G401.6 (cell line): ENCODE measurements around the gene SEC14L1.
"Not testable (repeated sequence)": the region's sequence is repeated elsewhere in the genome, so short reads cannot be mapped to it uniquely, and the experiment has no call there.

Experiments used
- FAIRE-seq: peaks from 2 replicates; lab custom pipeline; 2012; peaks lifted over from hg19 to GRCh38; lab: Jason Lieb, UNC

SEC14L1 gene

GRCh38 chr17:77140878-77141767 is at the start of gene SEC14L1:
SEC14L1 (plus strand) TSS chr17:77140969; CDS start chr17:77143597, 2,628 bp downstream.
- FAIRE-seq, result no peak

- no peak for FAIRE-seq
Observed at GRCh38 chr17:77092025-77092424, 48.7 kb upstream of the SEC14L1 start.

GRCh38 chr17:77095461-77095860 is 45.3 kb upstream of the SEC14L1 start:
- no peak for FAIRE-seq

- FAIRE-seq, result peak; percentile 90
Observed at GRCh38 chr17:77096570-77097214, 44.1 kb upstream of the SEC14L1 start.

GRCh38 chr17:77097631-77098180 is 43.1 kb upstream of the SEC14L1 start:
- FAIRE-seq, result no peak

- peak; percentile 47 for FAIRE-seq
Observed at GRCh38 chr17:77098884-77099545, 41.8 kb upstream of the SEC14L1 start.

GRCh38 chr17:77099997-77100396 is 40.8 kb upstream of the SEC14L1 start:
- FAIRE-seq, result no peak

- no peak for FAIRE-seq
Observed at GRCh38 chr17:77101521-77102410, 39.0 kb upstream of the SEC14L1 start.

- FAIRE-seq, result not testable (repeated sequence)
Observed at GRCh38 chr17:77102411-77103134, 38.2 kb upstream of the SEC14L1 start.

GRCh38 chr17:77105706-77106105 is 35.1 kb upstream of the SEC14L1 start:
- FAIRE-seq, result no peak

GRCh38 chr17:77106874-77107358 is 33.9 kb upstream of the SEC14L1 start:
- no peak for FAIRE-seq

- no peak for FAIRE-seq
Observed at GRCh38 chr17:77107506-77108433, 33.0 kb upstream of the SEC14L1 start.

GRCh38 chr17:77109159-77109759 is 31.5 kb upstream of the SEC14L1 start:
- no peak for FAIRE-seq

GRCh38 chr17:77109764-77110359 is 30.9 kb upstream of the SEC14L1 start:
- FAIRE-seq, result peak; percentile 11

GRCh38 chr17:77111165-77111933 is 29.4 kb upstream of the SEC14L1 start:
- FAIRE-seq, result not testable (repeated sequence)

GRCh38 chr17:77111934-77112296 is 28.9 kb upstream of the SEC14L1 start:
- no peak for FAIRE-seq

GRCh38 chr17:77115510-77115909 is 25.3 kb upstream of the SEC14L1 start:
- FAIRE-seq, result no peak

- FAIRE-seq, result no peak
Observed at GRCh38 chr17:77115947-77116346, 24.8 kb upstream of the SEC14L1 start.
